ENCODE data around the gene NRG3.

GRCh38 chr10:81872206-81872862 lies 2.7 kb upstream of the NRG3 start:
- TF ChIP-seq POLR2A (IDR thresholded peaks at IDR 0.05; ENCODE audit: low read depth, low read length), result no peak
- no peak for TF ChIP-seq TAF1 (IDR thresholded peaks at IDR 0.05; ENCODE audit: low read depth, low read length)
- TF ChIP-seq SPI1 (IDR thresholded peaks at IDR 0.05; ENCODE audit: low read depth, low read length), result no peak
- TF ChIP-seq POLR2AphosphoS5 (IDR thresholded peaks at IDR 0.05; ENCODE audit: low read depth, low read length), result no peak

All from GM12891 (cell line).